Stimulated activated CD4-positive, alpha-beta T cell treated with anti-CD3 and anti-CD28 coated beads, Interleukin-4, amount 100 ng/mL, for 48 hours (primary cell): ENCODE data around the gene IL11.
"Not testable (repeated sequence)": the region's sequence is repeated elsewhere in the genome, so short reads cannot be mapped to it uniquely, and the experiment has no call there.

ENCODE experiments used
- DNase-seq, 2 donors: peaks; one replicate each; pipeline ENCODE4 v3.0.0-alpha.2; 2020; ENCODE audit warnings: low read depth in 2 of 2

Gene IL11

DNA sequence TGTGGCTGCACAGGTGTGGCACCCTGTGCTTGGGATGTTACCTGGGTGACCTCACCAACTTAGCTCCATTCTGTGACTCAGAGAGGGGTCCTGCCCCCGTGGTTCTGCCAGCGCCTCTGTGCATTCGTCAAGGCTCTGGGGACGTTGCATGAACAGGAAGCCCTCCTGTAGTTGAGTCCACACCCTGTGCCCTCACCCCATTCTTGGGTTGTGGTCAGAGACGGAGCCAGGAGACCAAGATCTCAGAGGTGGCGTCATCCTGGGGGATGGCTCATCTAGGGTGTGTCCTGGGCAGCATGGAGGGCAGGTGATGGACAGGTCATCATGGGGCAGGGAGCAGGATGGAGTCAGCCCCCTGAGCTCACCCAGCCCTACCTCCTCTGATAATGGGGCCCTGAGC lies 18.2 kb downstream of the IL11 start:
- DNase-seq: no peak

DNA sequence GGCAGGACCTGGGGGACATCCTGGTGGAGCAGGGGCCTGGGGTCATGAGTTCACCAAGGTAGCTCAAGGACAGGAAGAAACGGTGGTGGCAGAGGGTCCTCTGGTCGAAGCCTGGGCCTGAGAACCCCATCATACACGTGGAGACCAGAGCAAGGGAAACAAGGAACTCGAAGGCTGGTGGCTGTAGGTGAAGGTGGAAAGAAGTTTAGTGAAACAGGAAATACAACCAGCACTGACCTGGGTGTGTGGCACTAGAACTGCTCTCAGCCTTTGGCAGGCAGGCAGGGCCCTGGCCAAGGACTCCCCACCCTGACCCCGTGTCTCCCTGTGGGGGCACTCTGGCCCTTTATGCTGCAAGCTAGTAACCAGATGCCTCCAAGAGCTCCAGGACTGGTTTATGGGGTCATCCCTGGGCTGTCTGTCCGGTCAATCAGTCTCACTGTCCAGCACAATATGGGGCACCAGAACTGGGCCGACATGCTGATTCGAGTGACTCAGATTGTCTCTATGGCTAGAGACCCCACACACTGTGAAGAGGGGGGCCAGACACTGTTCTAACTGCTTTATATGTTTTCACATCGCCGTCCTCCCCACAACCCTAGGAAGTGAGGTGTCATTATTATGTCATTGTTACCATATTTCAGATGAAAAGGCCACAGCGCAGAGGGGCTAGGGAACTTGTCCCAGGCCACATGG lies 19.5 kb downstream of the IL11 start:
- DNase-seq: no peak

- no peak for DNase-seq
These were observed 21.8 kb downstream of the IL11 start for GRCh38 chr19:55348317-55349034.

GRCh38 chr19:55347442-55348009 lies 22.7 kb downstream of the IL11 start:
- no peak for DNase-seq

DNA sequence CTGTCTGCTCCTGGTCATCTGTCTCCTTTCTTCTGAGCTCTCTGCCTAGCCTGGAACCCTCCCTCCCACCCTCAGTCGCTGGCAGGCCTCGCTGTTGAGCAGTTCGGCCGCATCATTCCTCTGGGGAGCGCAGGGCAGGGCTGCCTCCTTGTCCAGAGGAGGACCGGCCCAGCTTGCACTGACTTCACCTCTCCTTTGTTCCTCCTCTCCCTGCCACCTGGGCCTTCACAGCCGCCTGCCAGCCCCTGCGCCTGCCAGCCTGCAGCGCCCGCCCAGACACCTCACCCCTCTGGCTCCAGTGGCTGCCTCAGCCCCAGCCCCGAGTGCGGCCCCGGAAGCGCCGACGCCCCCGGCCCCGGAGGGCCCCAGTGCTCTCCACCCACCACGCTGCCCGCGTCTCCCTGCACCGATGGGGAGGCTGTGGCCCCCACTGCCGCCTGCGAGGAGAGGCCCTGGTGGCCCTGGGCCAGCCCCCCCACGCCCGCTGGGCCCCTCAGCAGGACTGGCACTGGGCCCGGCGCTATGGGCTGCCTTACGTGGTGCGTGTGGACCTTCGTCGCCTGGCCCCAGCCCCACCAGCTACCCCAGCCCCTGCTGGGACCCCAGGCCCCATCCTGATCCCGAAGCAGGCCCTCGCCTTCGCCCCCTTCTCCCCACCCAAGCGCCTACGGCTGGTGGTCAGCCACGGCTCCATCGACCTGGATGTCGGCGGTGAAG lies 23.4 kb downstream of the IL11 start:
- no peak for DNase-seq

GRCh38 chr19:55345818-55346724 lies 24.2 kb downstream of the IL11 start:
- DNase-seq: no peak

GRCh38 chr19:55345101-55345817 lies 25.0 kb downstream of the IL11 start:
- DNase-seq: no peak

DNA sequence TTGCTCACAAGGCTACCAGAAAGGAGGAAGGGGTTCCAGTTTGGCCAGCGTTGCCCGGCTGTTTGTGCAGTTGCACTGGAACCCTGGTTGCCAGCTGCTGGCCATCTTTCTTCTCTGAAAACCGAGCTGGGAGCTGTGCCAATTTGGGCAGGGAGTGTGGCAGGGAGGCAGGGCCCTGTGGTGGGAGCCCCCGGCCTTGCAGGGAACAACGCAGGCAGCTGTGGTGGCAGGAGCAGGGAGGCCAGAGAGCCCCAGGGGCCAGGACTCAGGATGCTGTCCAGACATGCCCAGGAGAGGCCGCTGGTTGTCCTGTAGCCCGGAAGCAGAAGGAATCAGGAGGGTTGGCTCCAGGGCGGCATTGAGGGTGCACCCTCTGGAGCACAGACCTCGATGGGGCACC lies 25.8 kb downstream of the IL11 start:
- DNase-seq: no peak

DNA sequence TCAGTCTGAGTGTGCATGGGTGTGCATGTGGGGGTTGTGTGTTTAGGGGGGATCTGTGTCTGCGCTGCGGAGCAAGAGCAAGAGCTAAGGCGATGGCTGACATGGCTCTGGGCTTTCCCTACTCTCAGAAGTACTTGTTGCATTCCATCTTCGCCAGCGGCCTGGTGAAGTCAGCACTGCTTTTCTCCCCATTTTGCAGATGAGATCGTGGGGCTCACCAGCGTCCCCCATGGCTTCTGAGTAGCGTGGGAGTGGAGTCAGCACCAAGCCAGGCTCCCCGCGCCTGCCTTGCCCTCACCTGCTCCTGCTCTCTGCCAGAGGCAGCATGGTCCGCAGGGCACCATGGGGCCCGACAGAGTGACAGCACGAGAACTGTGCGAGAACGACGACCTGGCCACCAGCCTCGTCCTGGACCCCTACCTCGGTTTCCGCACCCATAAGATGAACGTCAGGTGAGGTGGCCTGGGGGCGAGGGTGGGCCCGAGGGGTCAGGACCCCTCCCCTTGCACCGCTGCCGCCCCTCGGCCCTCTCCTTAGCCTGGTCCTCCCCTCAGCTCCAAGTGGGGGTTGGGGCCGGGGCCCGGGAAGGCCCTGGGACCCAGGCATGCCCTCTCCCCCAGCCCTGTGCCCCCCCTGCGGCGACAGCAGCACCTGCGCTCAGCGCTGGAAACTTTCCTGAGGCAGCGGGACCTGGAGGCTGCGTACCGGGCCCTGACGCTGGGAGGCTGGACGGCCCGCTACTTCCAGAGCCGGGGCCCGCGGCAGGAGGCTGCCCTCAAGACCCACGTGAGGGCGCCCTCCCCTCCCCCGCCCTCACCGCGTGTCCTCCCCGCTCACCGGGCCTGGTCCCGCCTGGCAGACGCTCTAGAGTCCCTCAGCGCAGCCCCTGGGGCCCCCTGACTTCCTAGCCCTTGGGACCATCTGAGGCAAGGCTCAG lies 28.4 kb downstream of the IL11 start:
- no peak for DNase-seq

GRCh38 chr19:55341171-55341588 lies 29.1 kb downstream of the IL11 start:
- DNase-seq: peak; percentile 58 to 73

DNA sequence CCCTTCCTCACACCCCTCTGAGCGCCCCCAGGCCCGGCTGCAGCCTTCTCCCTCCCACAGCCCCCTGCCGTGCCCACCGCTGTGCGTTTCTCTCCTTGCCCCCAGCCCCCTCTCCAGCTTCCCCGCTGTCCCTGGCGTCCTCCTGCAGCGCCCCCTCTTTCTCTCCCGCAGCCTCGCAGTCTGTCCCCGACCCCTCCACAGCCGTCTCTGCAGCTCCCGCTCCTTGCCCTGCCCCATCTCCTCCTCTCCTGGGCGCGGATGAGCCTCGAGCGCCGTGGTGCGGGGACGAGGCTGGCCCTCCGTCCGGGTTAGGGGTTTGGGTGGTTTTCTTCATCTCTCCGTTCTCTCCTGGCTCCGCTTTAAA lies 29.5 kb downstream of the IL11 start:
- peak in 1 of 2 donors; percentile 20 for DNase-seq

DNA sequence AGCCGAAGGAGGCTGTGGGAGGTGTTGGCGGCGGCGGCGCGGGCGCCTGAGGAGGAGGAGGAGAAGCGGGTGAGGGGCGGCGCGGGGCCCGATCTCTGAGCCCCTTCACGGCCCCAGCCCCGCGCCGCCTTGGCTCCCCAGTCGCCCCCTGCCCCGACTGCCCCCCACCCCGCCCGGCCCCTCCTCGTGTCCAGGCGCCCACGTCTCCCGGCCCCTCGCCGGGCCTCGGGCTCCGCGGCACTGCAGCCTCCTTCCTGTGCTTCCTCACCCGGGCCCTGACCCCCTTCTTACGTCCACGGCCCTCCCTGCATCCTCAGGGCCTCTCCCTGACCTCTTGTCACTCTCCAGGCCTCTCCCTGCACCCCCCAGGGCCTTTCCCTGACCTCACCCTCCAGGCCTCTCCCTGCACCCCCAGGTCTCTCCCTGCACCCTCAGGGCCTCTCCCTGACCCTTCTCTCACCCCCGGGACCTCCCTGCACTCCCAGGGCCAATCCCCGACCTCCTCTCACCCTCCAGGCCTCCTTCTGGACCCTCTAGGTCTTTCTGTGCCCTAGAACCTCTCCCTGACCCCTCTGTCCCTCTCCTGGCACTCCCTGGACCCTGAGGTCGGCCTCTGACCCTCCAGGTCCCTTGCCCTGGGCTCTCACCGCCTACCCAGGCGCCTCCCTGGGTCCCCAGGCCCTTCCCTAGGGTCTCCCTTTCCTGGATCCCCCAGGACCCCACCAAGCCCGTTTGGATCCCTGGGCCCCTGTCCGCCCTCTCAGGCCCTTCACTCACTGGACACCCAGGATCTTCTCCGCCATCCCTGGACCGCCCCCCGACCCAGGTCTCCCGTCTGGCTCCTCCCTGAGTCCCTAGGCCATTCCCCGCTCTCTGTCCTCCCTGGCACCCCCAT lies 30.1 kb downstream of the IL11 start:
- DNase-seq: no peak

DNA sequence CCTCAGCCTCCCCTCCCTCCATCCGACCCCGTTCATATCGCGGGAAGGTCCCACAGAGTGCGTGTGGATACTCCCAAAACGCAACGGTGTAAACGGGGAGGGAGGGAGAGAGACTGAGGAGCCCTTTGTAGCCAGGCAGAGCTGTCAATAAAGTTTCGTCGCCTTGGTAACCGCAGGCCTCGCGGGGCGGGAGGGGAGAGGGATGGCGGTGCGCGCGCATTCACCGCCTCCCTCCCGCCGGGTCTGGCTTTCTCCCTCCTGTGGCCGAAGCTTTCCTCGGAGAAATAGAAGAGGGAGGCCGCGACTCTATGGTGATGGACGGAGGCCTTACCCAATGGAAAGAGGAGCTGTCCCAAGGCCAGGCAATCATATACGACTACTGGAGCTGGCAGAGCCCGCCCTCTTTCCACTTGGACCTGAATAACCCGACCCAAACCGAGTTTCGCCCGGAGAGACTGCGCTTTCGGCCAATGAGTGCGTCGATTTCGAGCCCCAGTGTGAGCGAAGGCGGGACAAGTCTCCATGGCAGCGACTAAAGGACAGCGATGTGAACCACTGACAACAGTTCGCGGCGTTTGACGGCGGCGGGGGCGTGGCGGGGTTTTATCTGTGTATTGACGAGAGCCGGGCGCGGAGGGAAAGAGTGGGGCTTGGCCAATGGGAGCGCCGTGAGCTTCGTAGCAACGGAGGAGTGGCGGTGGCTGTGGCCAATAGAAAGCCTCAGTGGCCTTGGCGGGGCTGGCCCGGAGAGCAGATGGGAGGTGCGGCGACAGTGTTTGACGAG lies 31.0 kb downstream of the IL11 start, which contains the start of gene KMT5C:
TSS of gene KMT5C (plus strand) at position 772 of the 784 bp plus-strand sequence. CDS start 2,061 bp downstream, outside the sequence.
- DNase-seq: peak; percentile 100

GRCh38 chr19:55336101-55336500 lies 34.2 kb downstream of the IL11 start:
- DNase-seq: no peak

- no peak for DNase-seq
These were observed 36.4 kb downstream of the IL11 start for GRCh38 chr19:55333870-55334269.

- DNase-seq: not testable (repeated sequence)
These were observed 40.5 kb downstream of the IL11 start for GRCh38 chr19:55329791-55330190.

GRCh38 chr19:55328774-55329318 lies 41.4 kb downstream of the IL11 start:
- not testable (repeated sequence) for DNase-seq
